NCI-H345 (cell line): ENCODE measurements around the gene CYP2S1.

Experiments
- DNase-seq: peaks from one replicate; lab custom pipeline; 2025; lab: John Stamatoyannopoulos, UW

Gene CYP2S1

DNA sequence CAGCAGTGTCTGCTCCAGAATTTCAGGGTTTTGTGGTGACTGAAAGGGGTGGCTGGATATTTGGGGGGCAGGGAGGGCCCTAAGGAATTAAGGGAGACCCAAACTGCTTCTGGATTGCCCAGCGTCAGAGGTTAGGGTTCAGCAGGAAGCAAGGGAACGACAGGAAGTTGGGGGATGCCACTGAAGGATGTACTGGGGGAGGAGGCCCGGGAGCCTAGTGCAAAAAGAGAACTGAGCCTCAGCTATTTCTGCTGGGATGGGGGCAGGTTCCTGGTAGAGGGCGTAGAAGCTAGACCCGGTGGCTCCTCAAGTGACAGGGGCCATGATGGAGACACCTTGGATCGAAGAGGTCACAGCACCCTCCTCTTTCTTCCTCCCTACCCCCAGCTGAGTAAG, 1.1 kb downstream of the CYP2S1 start:
- no peak for DNase-seq

DNA sequence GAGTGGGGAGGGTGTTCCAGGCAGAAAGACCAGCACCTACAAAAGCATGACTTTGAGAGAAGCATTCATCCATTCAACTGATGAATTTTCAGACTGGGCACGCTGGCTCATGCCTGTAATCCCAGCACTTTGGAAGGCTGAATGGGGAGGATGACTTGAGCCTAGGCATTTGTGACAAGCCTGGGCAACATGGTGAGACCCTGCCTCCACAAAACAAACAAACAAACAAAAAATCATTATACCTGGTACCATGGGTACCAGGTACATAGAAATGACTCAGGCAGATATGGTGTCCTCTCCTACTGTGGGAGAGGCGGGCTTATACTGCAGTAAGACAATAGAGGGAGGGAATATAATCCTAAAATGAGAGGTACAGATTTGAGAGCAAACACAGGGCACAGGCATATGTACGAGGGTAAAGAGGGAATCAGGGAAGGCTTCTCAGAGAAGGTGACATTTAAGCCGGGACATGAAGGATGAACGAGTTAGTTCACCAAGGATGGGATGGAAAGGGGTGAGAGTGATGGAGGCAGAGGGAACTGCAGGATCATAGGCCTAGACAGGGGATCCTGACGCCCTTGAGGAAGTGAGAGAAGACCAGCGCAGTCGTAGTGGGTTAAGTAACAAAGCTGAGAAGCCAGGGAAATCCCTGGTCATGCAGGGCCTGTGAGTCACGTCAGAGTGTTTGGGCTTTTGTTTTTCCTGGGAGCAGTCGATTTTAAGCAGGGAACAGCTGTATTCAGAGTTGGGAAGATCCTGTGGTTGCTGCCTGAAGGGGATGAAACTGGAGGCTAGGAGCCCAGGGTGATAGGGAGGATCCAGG, 2.9 kb downstream of the CYP2S1 start:
- no peak for DNase-seq

DNA sequence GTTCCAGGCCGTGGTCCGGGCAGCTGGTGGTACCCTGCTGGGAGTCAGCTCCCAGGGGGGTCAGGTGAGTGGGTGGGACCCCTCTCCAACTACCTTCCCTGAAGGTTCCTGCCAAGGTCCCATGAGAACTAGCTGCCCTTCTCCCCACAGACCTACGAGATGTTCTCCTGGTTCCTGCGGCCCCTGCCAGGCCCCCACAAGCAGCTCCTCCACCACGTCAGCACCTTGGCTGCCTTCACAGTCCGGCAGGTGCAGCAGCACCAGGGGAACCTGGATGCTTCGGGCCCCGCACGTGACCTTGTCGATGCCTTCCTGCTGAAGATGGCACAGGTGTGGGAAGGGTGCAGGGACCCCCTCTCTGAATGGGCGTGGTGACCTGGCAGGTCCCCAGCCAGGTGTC, 5.5 kb downstream of the CYP2S1 start:
- no peak for DNase-seq

DNA sequence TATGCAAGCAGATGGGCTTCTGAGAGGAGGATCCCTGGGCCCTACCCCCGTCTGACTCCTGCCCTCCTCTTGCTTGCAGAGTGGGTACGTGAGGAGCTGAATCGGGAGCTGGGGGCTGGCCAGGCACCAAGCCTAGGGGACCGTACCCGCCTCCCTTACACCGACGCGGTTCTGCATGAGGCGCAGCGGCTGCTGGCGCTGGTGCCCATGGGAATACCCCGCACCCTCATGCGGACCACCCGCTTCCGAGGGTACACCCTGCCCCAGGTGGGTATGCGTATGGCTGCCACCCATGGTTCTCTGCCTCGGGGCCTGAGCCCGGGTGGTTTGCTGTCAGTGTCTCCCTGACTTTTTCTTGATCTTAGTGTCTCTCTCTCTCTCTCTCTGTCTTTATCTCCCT, 10.4 kb downstream of the CYP2S1 start:
- no peak for DNase-seq

DNA sequence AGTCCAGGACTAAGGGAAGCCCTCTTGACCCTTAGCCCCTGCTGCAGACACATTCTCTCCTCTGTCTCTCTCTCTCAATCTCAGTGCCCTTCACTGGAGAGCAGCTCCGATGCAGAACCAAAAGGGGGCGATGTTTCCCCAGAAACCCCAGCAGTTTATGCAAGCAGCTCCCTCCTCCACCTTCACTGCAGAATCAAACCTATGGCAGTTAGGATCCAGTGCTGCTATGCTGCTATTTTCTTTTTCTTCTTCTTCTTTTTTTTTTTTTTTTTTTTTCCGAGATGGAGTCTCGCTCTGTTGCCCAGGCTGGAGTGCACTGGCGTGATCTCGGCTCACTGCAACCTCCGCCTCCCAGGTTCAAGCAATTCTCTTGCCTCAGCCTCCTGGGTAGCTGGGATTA, 11.3 kb downstream of the CYP2S1 start:
- DNase-seq = peak; percentile 44

DNA sequence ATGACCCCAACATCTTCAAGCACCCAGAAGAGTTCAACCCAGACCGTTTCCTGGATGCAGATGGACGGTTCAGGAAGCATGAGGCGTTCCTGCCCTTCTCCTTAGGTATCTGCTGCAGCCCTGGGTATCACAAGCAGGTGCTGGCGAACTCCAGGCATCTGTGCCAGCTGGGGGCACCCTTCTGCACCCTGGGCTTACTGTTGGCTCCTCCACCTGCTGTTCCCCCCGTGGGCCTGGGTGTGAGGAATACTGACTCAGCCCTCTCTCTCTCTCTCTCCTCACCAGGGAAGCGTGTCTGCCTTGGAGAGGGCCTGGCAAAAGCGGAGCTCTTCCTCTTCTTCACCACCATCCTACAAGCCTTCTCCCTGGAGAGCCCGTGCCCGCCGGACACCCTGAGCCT, 13.0 kb downstream of the CYP2S1 start:
- DNase-seq = no peak

DNA sequence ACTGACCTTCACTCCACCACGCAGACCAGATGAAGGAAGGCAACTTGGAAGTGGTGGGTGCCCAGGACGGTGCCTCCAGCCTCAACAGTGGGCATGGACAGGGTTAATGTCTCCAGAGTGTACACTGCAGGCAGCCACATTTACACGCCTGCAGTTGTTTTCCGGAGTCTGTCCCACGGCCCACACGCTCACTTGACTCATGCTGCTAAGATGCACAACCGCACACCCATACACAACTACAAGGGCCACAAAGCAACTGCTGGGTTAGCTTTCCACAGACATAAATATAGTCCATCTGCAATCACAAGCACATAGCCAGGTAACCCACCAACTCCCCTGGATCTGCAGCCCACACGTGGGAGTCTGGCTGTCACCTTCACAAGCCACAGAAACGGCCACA, 13.4 kb downstream of the CYP2S1 start:
- DNase-seq = no peak

DNA sequence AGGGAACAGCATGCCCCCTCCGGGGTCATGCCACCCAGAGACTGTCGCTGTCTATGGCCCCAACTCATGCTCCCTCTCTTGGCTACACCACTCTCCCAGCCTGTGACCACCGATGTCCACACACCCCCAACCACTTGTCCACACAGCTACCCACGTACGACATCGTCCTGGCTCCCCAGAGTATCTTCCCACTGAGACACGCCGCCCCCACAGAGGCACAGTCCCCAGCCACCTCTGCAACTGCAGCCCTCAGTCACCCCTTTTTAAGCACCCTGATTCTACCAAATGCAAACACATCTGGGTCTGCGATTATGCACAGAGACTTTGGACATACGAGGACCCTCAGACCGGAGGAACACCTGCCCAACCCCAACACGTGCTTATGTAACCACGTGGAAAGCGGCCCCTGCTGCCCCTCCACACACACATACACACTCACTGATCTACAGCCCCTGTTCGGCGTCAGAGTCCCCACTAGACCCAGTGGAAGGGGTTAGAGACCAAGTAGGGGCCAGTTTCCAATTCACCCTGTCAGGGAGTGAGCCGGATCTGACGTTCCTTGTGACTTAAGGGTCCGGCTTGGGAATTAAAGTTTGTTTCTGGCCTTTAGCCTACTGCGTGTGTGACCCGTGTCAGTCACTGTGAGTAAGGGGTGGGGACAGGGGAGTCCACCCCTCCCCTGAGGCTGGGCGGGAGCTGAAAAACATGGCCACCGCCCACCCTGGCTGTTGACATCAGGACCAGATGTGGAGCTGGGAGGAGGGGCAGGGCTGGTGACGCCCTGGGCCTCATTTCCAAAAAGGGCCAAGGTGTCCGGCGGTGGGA, 14.1 kb downstream of the CYP2S1 start:
- no peak for DNase-seq

DNA sequence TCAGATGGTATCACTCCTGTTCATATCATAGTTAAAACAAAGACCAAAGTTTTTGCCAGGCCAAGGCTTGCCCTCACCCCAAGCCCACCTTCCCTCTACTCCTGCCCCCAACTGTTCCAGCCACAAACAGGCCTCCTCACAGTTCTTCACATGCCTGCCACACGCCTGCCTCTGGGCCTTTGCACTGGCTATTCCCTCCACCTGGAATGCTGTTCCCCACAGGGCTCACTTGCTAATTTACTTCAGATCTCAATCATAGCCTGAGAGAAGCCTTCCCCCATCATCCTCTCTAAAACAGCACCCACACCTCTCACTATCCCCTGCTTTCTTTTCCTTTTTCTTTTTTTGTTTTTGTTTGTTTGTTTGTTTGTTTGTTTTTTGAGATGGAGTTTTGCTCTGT, 21.1 kb downstream of the CYP2S1 start:
- no peak for DNase-seq

DNA sequence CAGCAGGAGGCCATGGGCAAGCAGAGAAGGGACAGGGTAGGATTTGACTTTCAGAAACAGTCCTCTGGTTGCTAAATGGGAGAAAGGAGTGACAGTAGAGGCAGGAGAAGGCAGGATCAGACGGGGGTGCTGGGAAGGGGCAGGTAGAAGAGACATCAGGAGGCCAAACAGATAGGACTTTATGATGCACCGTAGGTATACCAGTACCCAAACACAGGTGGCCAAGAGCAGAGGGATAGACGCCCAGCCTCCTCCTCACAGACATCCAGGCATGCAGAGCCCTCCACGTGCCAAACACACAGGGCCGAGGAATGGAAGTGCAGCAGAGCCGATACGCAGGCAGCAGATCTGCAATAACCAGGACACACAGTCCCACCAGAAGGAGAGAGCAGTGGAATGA, 24.7 kb downstream of the CYP2S1 start:
- DNase-seq = no peak

DNA sequence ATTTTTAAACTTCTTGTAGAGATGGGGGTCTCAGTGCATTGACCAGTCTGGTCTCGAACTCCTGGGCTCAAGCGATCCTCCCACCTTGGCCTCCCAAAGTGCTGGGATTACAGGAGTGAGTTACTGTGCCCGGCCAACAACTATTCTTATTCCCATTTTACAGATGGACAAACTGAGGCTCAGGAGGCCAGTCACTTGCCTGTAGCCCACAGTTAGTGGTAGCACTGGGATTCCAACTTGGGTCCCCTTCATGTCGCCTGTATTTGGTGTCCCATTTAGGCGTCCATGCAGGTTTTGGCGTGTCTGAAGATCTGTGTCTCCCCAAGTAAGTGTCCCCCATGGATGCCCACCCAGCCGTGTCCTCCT, 25.2 kb downstream of the CYP2S1 start:
- no peak for DNase-seq

DNA sequence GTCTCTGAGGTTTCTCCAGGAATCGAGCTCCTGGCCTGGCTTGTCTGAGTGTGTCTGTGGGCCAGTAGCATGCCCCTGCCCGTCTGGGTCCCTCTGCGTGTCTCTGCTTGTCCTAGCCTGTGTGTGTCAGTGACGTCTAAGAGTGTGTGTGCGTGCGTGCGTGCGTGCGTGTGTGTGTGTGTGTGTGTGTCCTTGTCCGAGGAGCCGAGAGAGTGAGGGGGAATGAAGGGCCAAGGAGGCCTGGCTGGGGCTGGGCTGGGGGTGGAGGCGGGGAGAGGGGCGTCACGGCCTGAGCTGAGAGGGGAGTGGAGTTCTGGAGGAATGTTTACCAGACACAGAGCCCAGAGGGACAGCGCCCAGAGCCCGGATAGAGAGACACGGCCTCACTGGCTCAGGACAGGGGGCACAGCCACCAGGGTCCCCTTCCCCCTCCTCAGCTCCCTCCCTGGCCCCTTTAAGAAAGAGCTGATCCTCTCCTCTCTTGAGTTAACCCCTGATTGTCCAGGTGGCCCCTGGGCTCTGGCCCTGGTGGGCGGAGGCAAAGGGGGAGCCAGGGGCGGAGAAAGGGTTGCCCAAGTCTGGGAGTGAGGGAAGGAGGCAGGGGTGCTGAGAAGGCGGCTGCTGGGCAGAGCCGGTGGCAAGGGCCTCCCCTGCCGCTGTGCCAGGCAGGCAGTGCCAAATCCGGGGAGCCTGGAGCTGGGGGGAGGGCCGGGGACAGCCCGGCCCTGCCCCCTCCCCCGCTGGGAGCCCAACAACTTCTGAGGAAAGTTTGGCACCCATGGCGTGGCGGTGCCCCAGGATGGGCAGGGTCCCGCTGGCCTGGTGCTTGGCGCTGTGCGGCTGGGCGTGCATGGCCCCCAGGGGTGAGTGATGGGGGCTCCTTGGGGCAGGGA, 25.8 kb downstream of the CYP2S1 start, which contains the start of gene AXL:
AXL (plus strand) TSS at position 609 of the 893 bp plus-strand sequence; CDS start at position 779, 170 bp downstream.
- no peak for DNase-seq

DNA sequence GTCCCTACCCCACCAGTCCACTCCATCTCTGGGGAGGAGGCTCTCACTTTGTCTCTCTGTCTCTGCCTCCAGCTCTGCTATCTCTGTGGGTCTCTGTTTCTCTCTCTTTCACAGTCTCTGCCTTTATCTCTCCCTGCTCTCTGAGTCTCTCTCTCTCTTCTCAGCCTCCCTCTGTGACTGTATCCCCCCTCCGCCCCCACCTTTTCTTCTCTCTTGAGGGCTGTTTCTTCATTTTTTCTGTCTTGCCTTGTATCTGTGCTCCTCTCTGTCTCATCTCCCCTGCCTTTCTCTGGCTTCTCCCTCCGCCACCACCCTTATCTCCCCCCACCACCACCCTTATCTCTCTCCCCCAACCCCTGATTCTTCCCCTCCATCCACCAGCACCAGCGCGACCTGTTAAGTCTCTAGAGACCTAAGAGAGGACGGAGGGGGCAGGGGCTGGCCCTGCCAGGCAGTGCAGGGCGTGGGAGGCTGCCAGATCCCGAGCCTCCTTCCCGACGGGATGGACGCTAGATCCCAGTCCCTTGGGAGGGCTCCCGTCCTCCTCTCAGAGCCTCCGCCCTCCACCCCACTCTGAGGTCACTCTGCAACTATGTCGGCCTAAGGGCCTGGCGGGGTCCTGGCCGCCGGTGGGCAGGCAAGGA, 27.0 kb downstream of the CYP2S1 start:
- DNase-seq = no peak

DNA sequence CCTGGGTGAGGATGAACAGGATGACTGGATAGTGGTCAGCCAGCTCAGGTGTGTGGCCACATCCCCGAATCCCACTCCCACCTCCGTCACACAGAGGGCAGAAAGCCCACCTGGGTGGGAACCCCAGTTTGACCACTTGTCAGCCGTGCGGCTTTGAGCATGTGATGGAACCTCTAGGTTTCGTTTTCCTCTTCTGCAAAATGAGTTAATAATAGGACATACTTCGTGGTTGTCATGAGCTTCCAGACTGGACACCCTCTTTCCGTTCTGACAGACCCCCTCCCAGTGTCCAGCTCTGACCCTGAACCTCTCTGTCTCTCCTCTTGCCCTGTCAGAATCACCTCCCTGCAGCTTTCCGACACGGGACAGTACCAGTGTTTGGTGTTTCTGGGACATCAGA, 27.8 kb downstream of the CYP2S1 start:
- no peak for DNase-seq

DNA sequence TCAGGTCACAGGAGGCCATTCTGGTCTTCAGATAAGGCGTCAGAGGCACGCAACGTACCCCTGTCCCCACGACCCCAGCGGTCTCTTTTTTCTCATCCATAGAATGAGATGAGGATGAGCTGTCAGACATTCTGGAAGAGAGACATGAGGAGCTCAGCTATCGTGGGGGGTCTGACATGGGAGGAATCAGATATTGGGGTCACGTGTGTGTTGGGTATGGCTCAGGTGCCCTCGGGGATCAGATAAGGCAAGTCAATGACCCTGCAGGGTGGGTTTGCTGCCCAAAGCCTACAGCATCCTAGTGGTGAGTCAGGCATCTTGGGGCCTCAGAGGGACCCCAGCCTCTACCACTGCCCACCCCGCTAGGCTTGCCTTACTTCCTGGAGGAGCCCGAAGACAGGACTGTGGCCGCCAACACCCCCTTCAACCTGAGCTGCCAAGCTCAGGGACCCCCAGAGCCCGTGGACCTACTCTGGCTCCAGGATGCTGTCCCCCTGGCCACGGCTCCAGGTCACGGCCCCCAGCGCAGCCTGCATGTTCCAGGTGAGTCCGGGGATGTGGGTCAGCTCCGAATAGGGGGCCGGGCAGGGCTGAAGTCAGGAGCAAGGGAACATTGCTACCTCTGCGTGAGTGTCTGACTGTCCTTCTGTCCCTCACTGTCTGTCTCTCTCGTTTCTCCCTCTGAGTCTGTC, 28.6 kb downstream of the CYP2S1 start:
- DNase-seq = no peak

DNA sequence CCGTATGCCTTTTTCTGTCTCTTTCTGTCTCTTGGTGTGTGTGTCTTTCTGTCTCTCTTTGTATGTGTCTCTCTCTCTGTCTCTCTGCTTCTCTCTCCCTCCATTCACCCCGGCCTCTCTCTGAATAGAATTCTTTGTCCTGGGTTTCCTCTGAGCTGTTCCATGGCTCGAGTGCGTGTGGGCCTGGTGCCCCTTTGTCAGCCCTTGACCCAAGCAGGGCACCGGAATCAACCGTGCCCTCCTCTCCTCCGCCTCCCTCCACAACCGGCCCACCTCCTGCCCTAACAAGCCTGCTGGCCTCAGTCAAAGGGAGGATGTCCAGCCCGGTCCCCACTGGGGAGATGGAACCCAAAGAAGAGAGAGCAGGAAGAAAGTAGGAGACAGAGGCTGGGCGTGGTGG, 29.2 kb downstream of the CYP2S1 start:
- DNase-seq = no peak

DNA sequence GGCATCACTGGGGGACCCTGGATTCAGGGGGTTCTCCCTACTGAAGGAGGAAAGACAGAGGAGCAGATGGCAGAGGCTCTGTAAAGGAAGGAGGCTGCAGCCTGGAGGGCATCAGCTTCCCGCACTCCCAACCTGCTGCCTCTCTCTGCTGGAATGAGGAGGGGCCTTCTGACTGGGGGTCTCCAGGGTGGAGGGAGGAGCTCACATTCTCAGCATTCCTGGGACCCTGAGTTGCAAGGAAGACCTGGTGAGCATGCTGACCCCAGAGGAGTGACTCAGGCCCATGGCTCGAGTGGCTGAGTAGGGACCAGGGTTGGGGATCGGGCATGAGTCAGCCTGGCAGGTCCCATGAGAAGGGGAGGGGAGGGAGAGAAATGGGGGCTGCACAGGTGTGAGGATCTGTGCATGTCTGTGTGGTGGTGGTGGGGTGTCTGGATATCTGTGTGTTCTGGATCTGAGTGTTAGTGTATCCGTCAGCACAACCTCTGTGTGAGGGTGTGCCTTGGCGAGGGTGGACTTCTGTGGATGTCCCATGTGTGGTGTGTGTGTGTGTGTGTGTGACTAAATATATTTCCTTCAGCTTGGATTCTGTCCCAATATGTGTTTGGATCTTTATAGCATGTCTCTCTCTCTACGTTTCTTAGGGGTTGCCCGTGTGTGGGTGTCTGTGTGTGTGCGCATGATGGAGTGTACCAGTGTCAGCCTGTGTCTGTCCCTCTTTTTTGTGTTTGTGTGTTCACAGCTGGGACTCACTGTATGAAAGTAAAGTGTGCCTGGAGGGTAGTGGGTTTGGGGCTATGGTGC, 30.6 kb downstream of the CYP2S1 start:
- no peak for DNase-seq

DNA sequence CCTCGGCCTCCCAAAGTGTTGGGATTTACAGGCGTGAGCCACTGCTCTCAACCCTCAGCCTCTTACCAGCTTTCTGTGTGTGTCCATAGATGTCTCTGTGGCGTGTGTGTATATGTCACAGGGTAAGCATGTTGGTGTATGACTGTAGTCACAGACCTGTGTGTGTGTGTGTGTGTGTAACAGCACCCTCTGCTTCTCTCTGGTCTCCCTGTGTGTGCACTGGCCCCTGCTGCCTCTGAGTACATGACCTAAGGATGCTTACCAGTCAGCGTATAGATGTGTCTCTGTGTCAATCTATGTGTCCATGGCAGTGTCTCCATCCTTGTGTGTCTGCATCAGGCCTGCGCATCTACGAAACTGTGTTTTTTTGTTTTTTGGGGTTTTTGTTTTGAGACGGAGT, 31.6 kb downstream of the CYP2S1 start:
- DNase-seq = no peak

DNA sequence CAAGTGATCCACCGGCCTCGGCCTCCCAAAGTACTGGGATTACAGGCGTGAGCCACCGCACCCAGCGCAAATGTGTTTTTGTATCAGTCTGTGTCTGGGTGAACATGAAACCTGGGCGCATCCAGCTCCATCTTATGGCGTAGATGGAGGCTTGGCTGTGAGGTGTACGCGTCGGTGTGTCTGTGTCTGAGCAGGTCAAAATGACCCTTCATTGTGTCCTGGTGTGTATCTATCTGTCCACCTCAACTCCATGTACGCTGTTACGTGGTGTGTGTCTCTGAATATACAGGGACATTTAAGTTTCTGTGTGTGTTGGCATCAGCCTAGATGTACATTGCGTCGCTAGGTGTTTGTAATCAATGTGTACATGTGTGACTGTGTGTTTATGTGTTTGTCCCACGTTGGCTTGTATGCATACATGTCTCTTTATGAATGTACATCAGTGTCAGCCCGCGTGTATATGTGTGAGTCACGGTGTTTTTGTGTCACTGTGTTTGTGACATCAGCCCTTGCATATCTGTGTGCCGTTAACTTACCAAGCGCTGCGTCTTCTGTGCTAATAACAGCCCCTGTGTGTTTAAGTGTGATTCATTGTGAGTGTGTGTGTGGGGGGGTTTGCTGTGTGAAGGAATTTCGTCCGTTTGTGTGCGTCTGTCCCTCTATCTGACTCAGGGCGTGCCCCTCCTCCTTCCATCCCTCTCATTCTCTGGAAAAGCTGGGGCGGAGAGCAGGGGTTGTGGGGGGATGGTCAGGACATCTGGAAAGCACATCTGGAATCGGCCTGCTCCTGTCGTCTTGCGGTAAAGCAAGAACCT, 32.4 kb downstream of the CYP2S1 start:
- no peak for DNase-seq
